Retina (tissue), 1 donor: ENCODE data around the gene ARFGAP3.

Experiments
- DNase-seq: peaks from one replicate; pipeline ENCODE4 v3.0.0-alpha.2; 2016

Gene ARFGAP3

GRCh38 chr22:42860968-42861367, 3.9 kb upstream of the ARFGAP3 start:
- DNase-seq: no peak

GRCh38 chr22:42857845-42858481, 890 bp upstream of the ARFGAP3 start:
- no peak for DNase-seq

GRCh38 chr22:42856179-42856864, 751 bp downstream of the ARFGAP3 start:
- DNase-seq: peak; percentile 70

GRCh38 chr22:42855721-42856120, 1.4 kb downstream of the ARFGAP3 start:
- DNase-seq: no peak

GRCh38 chr22:42855211-42855610, 1.9 kb downstream of the ARFGAP3 start:
- no peak for DNase-seq

GRCh38 chr22:42848941-42849550, 8.0 kb downstream of the ARFGAP3 start:
- DNase-seq: no peak

- DNase-seq: no peak
Observed at GRCh38 chr22:42847110-42847509, 10.0 kb downstream of the ARFGAP3 start.

GRCh38 chr22:42844756-42845155, 12.3 kb downstream of the ARFGAP3 start:
- DNase-seq: no peak

- no peak for DNase-seq
Observed at GRCh38 chr22:42842658-42843370, 14.3 kb downstream of the ARFGAP3 start.

- no peak for DNase-seq
Observed at GRCh38 chr22:42841444-42841843, 15.6 kb downstream of the ARFGAP3 start.

- no peak for DNase-seq
Observed at GRCh38 chr22:42837556-42837955, 19.5 kb downstream of the ARFGAP3 start.

- DNase-seq: no peak
Observed at GRCh38 chr22:42836026-42836425, 21.0 kb downstream of the ARFGAP3 start.

GRCh38 chr22:42834177-42834949, 22.7 kb downstream of the ARFGAP3 start:
- no peak for DNase-seq

GRCh38 chr22:42833104-42833503, 24.0 kb downstream of the ARFGAP3 start:
- DNase-seq: no peak

GRCh38 chr22:42831712-42832111, 25.4 kb downstream of the ARFGAP3 start:
- no peak for DNase-seq

GRCh38 chr22:42830161-42830560, 26.9 kb downstream of the ARFGAP3 start:
- DNase-seq: no peak

- DNase-seq: no peak
Observed at GRCh38 chr22:42829302-42829701, 27.8 kb downstream of the ARFGAP3 start.

GRCh38 chr22:42825796-42826195, 31.3 kb downstream of the ARFGAP3 start:
- DNase-seq: no peak

- no peak for DNase-seq
Observed at GRCh38 chr22:42821386-42821785, 35.7 kb downstream of the ARFGAP3 start.

- peak; percentile 6 for DNase-seq
Observed at GRCh38 chr22:42820045-42820763, 36.9 kb downstream of the ARFGAP3 start.

GRCh38 chr22:42819412-42820044, 37.5 kb downstream of the ARFGAP3 start:
- DNase-seq: no peak

- no peak for DNase-seq
Observed at GRCh38 chr22:42817556-42817955, 39.5 kb downstream of the ARFGAP3 start.
